IMR-90 (cell line): Measurements from ENCODE around the gene CARS2. TPM values are rescaled to one million over a fixed set of nuclear protein-coding genes. Genes with fewer than 3 reads are reported as not detected.
"Not testable (repeated sequence)": the region's sequence is repeated elsewhere in the genome, so short reads cannot be mapped to it uniquely, and the experiment has no call there.

Source experiments
- ATAC-seq: fragments of 200-7000 bp; cut with Tn5 transposase; 2 replicates; pipeline ENCODE4 v1.9.1; 2020; ENCODE audit warnings: low read depth, mild to moderate bottlenecking, moderate library complexity
- BruUV-seq: library from RNA; stranded (reverse); fragments of 400-500 nt; replicated peaks from 2 replicates; lab custom pipeline; 2021; lab: Mats Ljungman, UMichigan
- CTCF ChIA-PET: fragments of 300-600 bp; formaldehyde crosslinking; extraction: SDS; loops from one replicate; lab custom pipeline; 2021; ENCODE audit warnings: antibody characterized with exemption; lab: Yijun Ruan, JAX
- POLR2A ChIA-PET: fragments of 300-600 bp; sonication (Branson Sonifier 250); formaldehyde crosslinking; loops from one replicate; lab custom pipeline; 2022; ENCODE audit warnings: antibody characterized with exemption; ENCODE audit not compliant: unreplicated experiment; lab: Charles Lee
- DNase-seq: peaks from one replicate; pipeline ENCODE4 v3.0.0; 2013
- H2AFZ ChIP-seq: replicated peaks from 2 replicates; pipeline ENCODE3; 2013; ENCODE audit warnings: low read length, mild to moderate bottlenecking; ENCODE audit not compliant: poor library complexity
- H2AK5ac ChIP-seq: 2 replicates; pipeline ENCODE4 v1.6.1; 2013; ENCODE audit warnings: low read depth, low read length, inconsistent platforms
- H2AK9ac ChIP-seq: replicated peaks from 2 replicates; pipeline ENCODE3; 2013; ENCODE audit warnings: mild to moderate bottlenecking, low read depth, low read length, moderate library complexity; ENCODE audit not compliant: poor library complexity
- H2BK120ac ChIP-seq: 2 replicates; pipeline ENCODE4 v1.6.1; 2013; ENCODE audit warnings: low read depth, low read length, inconsistent platforms
- H2BK15ac ChIP-seq: 3 replicates; pipeline ENCODE4 v1.6.1; 2013; ENCODE audit warnings: low read depth, low read length, inconsistent platforms
- H2BK20ac ChIP-seq: 2 replicates; pipeline ENCODE4 v1.6.1; 2013; ENCODE audit warnings: low read depth, mild to moderate bottlenecking, inconsistent platforms, low read length, moderate library complexity
- H2BK5ac ChIP-seq: 2 replicates; pipeline ENCODE4 v1.6.1; 2013; ENCODE audit warnings: mild to moderate bottlenecking, low read depth, low read length, inconsistent platforms; ENCODE audit not compliant: poor library complexity, severe bottlenecking
- H3K14ac ChIP-seq: replicated peaks from 2 replicates; pipeline ENCODE4 v1.6.1; 2013; ENCODE audit warnings: low read depth, low read length, inconsistent platforms
- H3K18ac ChIP-seq: 2 replicates; pipeline ENCODE4 v1.6.1; 2013; ENCODE audit warnings: low read depth, low read length, control low read depth
- H3K23ac ChIP-seq: 2 replicates; pipeline ENCODE4 v1.6.1; 2013; ENCODE audit warnings: low read depth, low read length, inconsistent platforms
- H3K27ac ChIP-seq: 2 replicates; pipeline ENCODE4 v1.5.1; 2013; ENCODE audit warnings: mild to moderate bottlenecking, control low read depth, low read length; ENCODE audit not compliant: insufficient read depth
- H3K27me3 ChIP-seq: 2 replicates; pipeline ENCODE4 v1.6.1; 2013; ENCODE audit warnings: low read length; ENCODE audit not compliant: control insufficient read depth, insufficient read depth
- H3K36me3 ChIP-seq: 2 replicates; pipeline ENCODE4 v1.6.1; 2013; ENCODE audit warnings: low read length, mixed read lengths; ENCODE audit not compliant: control insufficient read depth, insufficient read depth
- H3K4ac ChIP-seq: 2 replicates; pipeline ENCODE4 v1.6.1; 2013; ENCODE audit warnings: low read depth, low read length, inconsistent platforms
- H3K4me1 ChIP-seq: 2 replicates; pipeline ENCODE4 v1.6.1; 2013; ENCODE audit warnings: low read length, mixed read lengths; ENCODE audit not compliant: control insufficient read depth, insufficient read depth
- H3K4me2 ChIP-seq: 2 replicates; pipeline ENCODE4 v1.6.1; 2013; ENCODE audit warnings: low read depth, mild to moderate bottlenecking, control low read depth, low read length, moderate library complexity
- H3K4me3 ChIP-seq: 2 replicates; pipeline ENCODE4 v1.5.1; 2013; ENCODE audit warnings: low read depth, mild to moderate bottlenecking, control low read depth, low read length, moderate library complexity; ENCODE audit not compliant: insufficient read depth
- H3K56ac ChIP-seq: 2 replicates; pipeline ENCODE4 v1.6.1; 2013; ENCODE audit warnings: low read length, inconsistent platforms; ENCODE audit not compliant: insufficient read depth; ENCODE audit errors: extremely low read depth
- H3K79me1 ChIP-seq, 2 experiments: 2 replicates each; pipeline ENCODE4 v1.6.1; 2013; ENCODE audit warnings: low read length in 2 of 2, inconsistent platforms in 1 of 2, low read depth in 1 of 2
- H3K9ac ChIP-seq: 2 replicates; pipeline ENCODE4 v1.6.1; 2013; ENCODE audit warnings: low read depth, low read length, control low read depth
- H3K9me1 ChIP-seq: 2 replicates; pipeline ENCODE4 v1.6.1; 2013; ENCODE audit warnings: low read length, inconsistent platforms; ENCODE audit not compliant: insufficient read depth
- H3K9me3 ChIP-seq: 2 replicates; pipeline ENCODE4 v1.6.1; 2013; ENCODE audit warnings: low read length; ENCODE audit not compliant: control insufficient read depth, insufficient read depth
- H4K20me1 ChIP-seq: 2 replicates; pipeline ENCODE4 v1.6.1; 2013; ENCODE audit warnings: low read length, inconsistent platforms; ENCODE audit not compliant: insufficient read depth
- H4K5ac ChIP-seq: 2 replicates; pipeline ENCODE4 v1.6.1; 2013; ENCODE audit warnings: mild to moderate bottlenecking, low read depth, low read length, control low read depth
- H4K8ac ChIP-seq, 2 experiments: 2 replicates each; pipeline ENCODE4 v1.6.1; 2013; ENCODE audit warnings: low read depth in 2 of 2, low read length in 2 of 2, control low read depth in 1 of 2, inconsistent platforms in 1 of 2
- H4K91ac ChIP-seq: 2 replicates; pipeline ENCODE4 v1.6.1; 2013; ENCODE audit warnings: low read depth, low read length, inconsistent platforms; ENCODE audit not compliant: insufficient read depth
- WGBS, 2 experiments: methylation state at CpG; one replicate each; pipeline versions ENCODE4 v1.1.5 to v1.1.7; 2013; ENCODE audit warnings: missing lambda C conversion rate in 2 of 2; ENCODE audit not compliant: insufficient read length in 1 of 2; ENCODE audit errors: extremely low coverage in 2 of 2; 5-methylcytosine and 5-hydroxymethylcytosine counted together
- dilution Hi-C: fragments of 300-500 bp; cut with HindIII; formaldehyde crosslinking; loops from one replicate; pipeline ENCODE4 v1.14.3; 2018; ENCODE audit warnings: low sequenced_read_pairs; ENCODE audit not compliant: unreplicated experiment
- in situ Hi-C: fragments of 300-500 bp; cut with MboI; formaldehyde crosslinking; loops from 3 replicates; pipeline ENCODE4 v1.14.3; 2019; ENCODE audit warnings: low sequenced_read_pairs, inconsistent platforms, mixed read lengths
- intact Hi-C: fragments of 100-400 bp; cut with micrococcal nuclease; formaldehyde crosslinking; loops from 2 replicates; pipeline ENCODE4 v1.10.0; 2022
- polyA plus RNA-seq, 3 experiments: library from polyadenylated mRNA; depleted of rRNA; stranded (reverse); fragments of >200 nt; gene quantifications; 2 replicates each; pipeline ENCODE4 v1.2.3, GENCODE V29; 2012; ENCODE audit warnings: low replicate concordance in 1 of 3
- total RNA-seq: library from RNA; depleted of rRNA; stranded (reverse); fragments of >200 nt; gene quantifications from 2 replicates; pipeline ENCODE4 v1.2.3, GENCODE V29; 2012

CARS2 gene
- total and polyA plus RNA-seq, 2 of the 4 experiments (the other 2 are of a cell fraction): 76.2 to 76.4 TPM

DNA sequence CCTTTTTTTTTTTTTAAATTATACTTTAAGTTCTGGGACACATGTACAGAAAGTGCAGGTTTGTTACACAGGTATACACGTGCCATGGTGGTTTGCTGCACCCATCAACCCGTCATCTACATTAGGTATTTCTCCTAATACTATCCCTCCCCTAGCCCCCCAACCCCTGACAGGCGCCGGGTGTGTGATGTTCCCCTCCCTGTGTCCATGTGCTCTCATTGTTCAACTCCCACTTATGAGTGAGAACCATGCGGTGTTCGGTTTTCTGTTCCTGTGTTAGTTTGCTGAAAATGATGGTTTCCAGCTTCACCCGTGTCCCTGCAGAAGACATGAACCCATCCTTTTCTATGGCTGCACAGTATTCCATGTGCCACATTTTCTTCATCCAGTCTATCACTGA is 10.1 kb downstream of the CARS2 start:
- H4K8ac ChIP-seq, H4K5ac ChIP-seq, H4K91ac ChIP-seq, intact Hi-C loops, H3K9me3 ChIP-seq, BruUV-seq, H2BK20ac ChIP-seq, H2BK5ac ChIP-seq, H3K56ac ChIP-seq, H2AK5ac ChIP-seq, H2AFZ ChIP-seq, H2AK9ac ChIP-seq, DNase-seq, H3K4me3 ChIP-seq, POLR2A ChIA-PET, in situ Hi-C loops, H3K18ac ChIP-seq, H3K9me1 ChIP-seq, H3K9ac ChIP-seq, H3K23ac ChIP-seq, H2BK120ac ChIP-seq, dilution Hi-C loops, H3K27ac ChIP-seq, H4K20me1 ChIP-seq, H3K27me3 ChIP-seq, H3K14ac ChIP-seq, H3K4me2 ChIP-seq, H2BK15ac ChIP-seq, H3K4me1 ChIP-seq, H3K4ac ChIP-seq, ATAC-seq, CTCF ChIA-PET: not testable (repeated sequence)
- Histone ChIP-seq H3K36me3 (peaks cover 41% of the 10 kb centered on the region), H3K79me1 (peaks cover 31 to 44% of the 10 kb centered on the region in 2 experiments)
- no CpG with 5 or more reads among the region's 7 CpGs for whole genome bisulfite sequencing, 2 experiments
